Measurements from ENCODE around the gene TM9SF1.

DNA sequence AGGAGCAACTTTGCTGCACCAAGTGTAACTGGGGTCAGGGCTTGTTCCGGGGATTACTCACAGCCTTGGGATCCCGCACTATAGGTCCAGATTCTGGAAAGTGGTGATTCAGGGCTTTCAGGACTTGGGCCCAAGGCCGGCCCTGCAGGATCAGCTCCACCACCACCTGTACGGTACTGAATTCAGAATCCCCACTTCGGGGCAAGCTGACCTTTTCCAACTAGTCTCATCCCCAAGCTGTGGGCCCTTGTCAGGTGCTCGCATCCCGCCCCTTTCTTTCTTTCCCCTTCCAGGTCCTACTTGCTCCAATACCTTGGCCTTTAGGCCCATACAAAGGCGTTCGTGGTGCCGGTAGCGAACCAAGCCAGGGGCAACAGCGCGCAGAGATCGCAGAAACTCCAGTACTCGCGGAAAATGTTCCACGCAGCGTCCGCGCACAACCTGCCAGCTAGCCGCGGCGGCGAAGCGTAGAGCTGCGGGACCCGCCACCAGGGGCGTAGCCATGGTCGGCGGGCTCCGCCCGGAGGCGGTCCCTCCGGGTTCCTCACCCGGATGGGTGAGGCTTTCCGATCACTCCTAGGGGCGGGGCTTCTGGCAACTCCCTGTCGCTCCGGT, 46.7 kb upstream of the TM9SF1 start:
- TF ChIP-seq EZH2 (IDR thresholded peaks at IDR 0.05) (no peak), EZH2phosphoT487 (IDR thresholded peaks at IDR 0.05) (no peak)
- TF ChIP-seq, protein P1, sequence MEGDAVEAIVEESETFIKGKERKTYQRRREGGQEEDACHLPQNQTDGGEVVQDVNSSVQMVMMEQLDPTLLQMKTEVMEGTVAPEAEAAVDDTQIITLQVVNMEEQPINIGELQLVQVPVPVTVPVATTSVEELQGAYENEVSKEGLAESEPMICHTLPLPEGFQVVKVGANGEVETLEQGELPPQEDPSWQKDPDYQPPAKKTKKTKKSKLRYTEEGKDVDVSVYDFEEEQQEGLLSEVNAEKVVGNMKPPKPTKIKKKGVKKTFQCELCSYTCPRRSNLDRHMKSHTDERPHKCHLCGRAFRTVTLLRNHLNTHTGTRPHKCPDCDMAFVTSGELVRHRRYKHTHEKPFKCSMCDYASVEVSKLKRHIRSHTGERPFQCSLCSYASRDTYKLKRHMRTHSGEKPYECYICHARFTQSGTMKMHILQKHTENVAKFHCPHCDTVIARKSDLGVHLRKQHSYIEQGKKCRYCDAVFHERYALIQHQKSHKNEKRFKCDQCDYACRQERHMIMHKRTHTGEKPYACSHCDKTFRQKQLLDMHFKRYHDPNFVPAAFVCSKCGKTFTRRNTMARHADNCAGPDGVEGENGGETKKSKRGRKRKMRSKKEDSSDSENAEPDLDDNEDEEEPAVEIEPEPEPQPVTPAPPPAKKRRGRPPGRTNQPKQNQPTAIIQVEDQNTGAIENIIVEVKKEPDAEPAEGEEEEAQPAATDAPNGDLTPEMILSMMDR (IDR thresholded peaks at IDR 0.05): peak; percentile 57
